Suprapubic skin (tissue), 4 donors: ENCODE measurements around the gene BDH1. TPM values are rescaled to one million over a fixed set of nuclear protein-coding genes. Genes with fewer than 3 reads are reported as not detected.

Experiments used
- DNase-seq, 2 donors: peaks; one replicate each; pipeline ENCODE4 v3.0.0-alpha.2; 2019; ENCODE audit warnings: low spot score in 2 of 2
- H3K27ac ChIP-seq: fragments of 200-600 bp; sonication (generic); one replicate; pipeline ENCODE4 v1.5.1; 2019
- H3K27me3 ChIP-seq: fragments of 200-600 bp; sonication (generic); one replicate; pipeline ENCODE4 v1.5.1; 2019
- H3K36me3 ChIP-seq: fragments of 200-600 bp; sonication (generic); one replicate; pipeline ENCODE4 v1.5.1; 2019
- H3K4me1 ChIP-seq: fragments of 200-600 bp; sonication (generic); one replicate; pipeline ENCODE4 v1.5.1; 2019
- H3K4me3 ChIP-seq: fragments of 200-600 bp; sonication (generic); one replicate; pipeline ENCODE4 v1.5.1; 2019; ENCODE audit warnings: mild to moderate bottlenecking
- H3K9me3 ChIP-seq: fragments of 200-600 bp; sonication (generic); one replicate; pipeline ENCODE4 v1.5.1; 2019
- CTCF ChIP-seq, 2 donors: fragments of 200-600 bp in 1 of 2; fragments of 450-650 bp in 1 of 2; sonication (generic) in 1 of 2; IDR thresholded peaks; one replicate each; pipeline ENCODE4 v1.5.1; 2016 to 2019; ENCODE audit warnings: antibody characterized with exemption in 2 of 2, mild to moderate bottlenecking in 1 of 2, moderate library complexity in 1 of 2
- EP300 ChIP-seq: sonication (generic); formaldehyde crosslinking; IDR thresholded peaks from one replicate; pipeline ENCODE4 v1.6.1; 2017; ENCODE audit warnings: antibody characterized with exemption
- POLR2A ChIP-seq, 2 donors: fragments of 450-650 bp; IDR thresholded peaks; one replicate each; pipeline ENCODE4 v1.6.1; 2017; ENCODE audit warnings: antibody characterized with exemption in 2 of 2, mild to moderate bottlenecking in 2 of 2, moderate library complexity in 2 of 2
- POLR2AphosphoS5 ChIP-seq, 3 donors: sonication (generic); formaldehyde crosslinking; IDR thresholded peaks; one replicate each; pipeline ENCODE4 v1.6.1; 2017; ENCODE audit warnings: antibody characterized with exemption in 3 of 3
- WGBS: methylation state at CpG from one replicate; pipeline ENCODE4 v1.1.5; 2018; 5-methylcytosine and 5-hydroxymethylcytosine counted together
- total RNA-seq, 4 donors: library from RNA; depleted of rRNA; stranded (reverse); fragments of >200 nt; gene quantifications; one replicate each; pipeline ENCODE4 v1.1.0, GENCODE V29; 2016

BDH1 gene
- total RNA-seq, 4 donors from 2014 or later: 40.7 to 70.7 (median 43.1) TPM

- DNase-seq: no peak
- H3K27me3 ChIP-seq: no peaks in the 10 kb centered on the region
- no peak overlapping the region for H3K4me3 ChIP-seq
- no peaks in the 10 kb centered on the region for H3K36me3 ChIP-seq
- no peak for TF ChIP-seq CTCF (IDR thresholded peaks at IDR 0.05)
- peak overlapping the region; percentile 59 for H3K27ac ChIP-seq
- no peaks in the 10 kb centered on the region for H3K9me3 ChIP-seq
- WGBS: 29% methylated on average over 6 of the region's 7 CpGs
- H3K4me1 ChIP-seq: peaks cover 36% of the 10 kb centered on the region
Observed at GRCh38 chr3:197466586-197467399, 89.0 kb downstream of the BDH1 start.

GRCh38 chr3:197465996-197466549 lies 89.7 kb downstream of the BDH1 start:
- no peak for TF ChIP-seq CTCF (IDR thresholded peaks at IDR 0.05)
- TF ChIP-seq POLR2AphosphoS5 (IDR thresholded peaks at IDR 0.05): no peak
- no peaks in the 10 kb centered on the region for H3K9me3 ChIP-seq
- H3K4me1 ChIP-seq: peaks cover 36% of the 10 kb centered on the region
- DNase-seq: no peak
- 56% methylated on average over 3 of the region's 3 CpGs for WGBS
- H3K36me3 ChIP-seq: no peaks in the 10 kb centered on the region
- no peaks in the 10 kb centered on the region for H3K27me3 ChIP-seq
- H3K4me3 ChIP-seq: no peak overlapping the region
- peak overlapping the region; percentile 59 for H3K27ac ChIP-seq

GRCh38 chr3:197465197-197465995 lies 90.4 kb downstream of the BDH1 start:
- no peaks in the 10 kb centered on the region for H3K27me3 ChIP-seq
- no peaks in the 10 kb centered on the region for H3K9me3 ChIP-seq
- 77% methylated on average over 13 of the region's 13 CpGs for WGBS
- no peaks in the 10 kb centered on the region for H3K36me3 ChIP-seq
- DNase-seq: no peak
- peaks cover 36% of the 10 kb centered on the region for H3K4me1 ChIP-seq
- no peak for TF ChIP-seq POLR2AphosphoS5 (IDR thresholded peaks at IDR 0.05)
- TF ChIP-seq POLR2A (IDR thresholded peaks at IDR 0.05): no peak
- no peak for TF ChIP-seq CTCF (IDR thresholded peaks at IDR 0.05)
- no peak for TF ChIP-seq EP300
- H3K27ac ChIP-seq: no peak overlapping the region
- no peak overlapping the region for H3K4me3 ChIP-seq

- Histone ChIP-seq H3K27me3 (no peaks in the 10 kb centered on the region), H3K27ac (no peak overlapping the region), H3K36me3 (no peaks in the 10 kb centered on the region), H3K4me3 (no peak overlapping the region), H3K9me3 (no peaks in the 10 kb centered on the region), H3K4me1 (peaks cover 35% of the 10 kb centered on the region)
- TF ChIP-seq POLR2A (IDR thresholded peaks at IDR 0.05) (no peak), CTCF (IDR thresholded peaks at IDR 0.05) (no peak), POLR2AphosphoS5 (IDR thresholded peaks at IDR 0.05) (no peak), EP300 (no peak)
- WGBS: 86% methylated on average over 9 of the region's 9 CpGs
- no peak for DNase-seq
Observed at GRCh38 chr3:197464794-197465193, 91.0 kb downstream of the BDH1 start.

GRCh38 chr3:197463279-197463678 lies 92.5 kb downstream of the BDH1 start:
- H3K4me1 ChIP-seq: peaks cover 25% of the 10 kb centered on the region
- DNase-seq: no peak
- no peak overlapping the region for H3K4me3 ChIP-seq
- H3K9me3 ChIP-seq: no peaks in the 10 kb centered on the region
- H3K36me3 ChIP-seq: no peaks in the 10 kb centered on the region
- no peak overlapping the region for H3K27ac ChIP-seq
- H3K27me3 ChIP-seq: no peaks in the 10 kb centered on the region
- WGBS: 64% methylated on average over 3 of the region's 3 CpGs
- TF ChIP-seq POLR2AphosphoS5 (IDR thresholded peaks at IDR 0.05) (no peak), CTCF (IDR thresholded peaks at IDR 0.05) (no peak), EP300 (no peak), POLR2A (IDR thresholded peaks at IDR 0.05) (no peak)
